Neural progenitor cell (in vitro differentiated cells): Measurements from ENCODE around the gene TLR5.

Source experiments
- CTCF ChIP-seq: fragments of 200-600 bp; sonication (generic); IDR thresholded peaks from 2 replicates; pipeline ENCODE4 v1.5.1; 2017; ENCODE audit warnings: antibody characterized with exemption, mild to moderate bottlenecking
- EZH2 ChIP-seq: fragments of 200-600 bp; sonication (generic); IDR thresholded peaks from 2 replicates; pipeline ENCODE4 v1.6.1; 2017; ENCODE audit warnings: antibody characterized with exemption, mild to moderate bottlenecking, moderate library complexity
- EZH2phosphoT487 ChIP-seq: fragments of 200-600 bp; sonication (generic); IDR thresholded peaks from 2 replicates; pipeline ENCODE4 v1.6.1; 2017; ENCODE audit warnings: antibody characterized with exemption

- TF ChIP-seq CTCF: no peak
- no peak for TF ChIP-seq EZH2
- TF ChIP-seq EZH2phosphoT487: no peak
Observed at GRCh38 chr1:223082914-223083313, 60.1 kb downstream of the TLR5 start.
